ENCODE measurements around the gene ASPHD1. TPM values are rescaled to one million over a fixed set of nuclear protein-coding genes. Genes with fewer than 3 reads are reported as not detected.

Gene ASPHD1
- total and polyA plus RNA-seq, 10 donors, result 0.28 to 1.6 (median 0.77) TPM; not detected in 4

DNA sequence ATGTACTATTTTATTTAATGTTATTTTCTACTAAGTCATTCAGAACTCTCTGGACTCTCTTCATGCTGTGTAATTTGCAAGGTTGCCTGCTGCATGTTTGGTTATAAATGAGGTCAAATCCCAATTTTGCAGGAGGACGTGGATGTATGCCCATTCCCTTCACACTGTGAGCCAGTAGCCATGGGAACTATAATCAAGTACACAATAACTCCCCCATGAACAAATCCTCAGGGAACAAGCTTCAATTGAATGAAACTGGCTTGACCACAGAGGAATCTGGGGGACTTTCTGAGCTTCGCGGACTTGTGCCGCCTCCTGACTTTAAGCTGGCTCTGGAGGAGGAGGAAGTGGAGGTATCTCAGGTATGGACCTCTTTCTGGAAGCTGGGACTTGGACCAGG is 40.4 kb downstream of the ASPHD1 start:
- Histone ChIP-seq H3K4me3 (no peak overlapping the region), H3K36me3 (no peaks in the 10 kb centered on the region), H3K4me1 (peaks cover 0 to 3% (median 0%) of the 10 kb centered on the region in 6 donors), H3K27ac (no peak overlapping the region), H3K27me3 (replicated peaks in 1 of 7) (peaks cover 0 to 19% (median 0%) of the 10 kb centered on the region in 7 donors), H3K9me3 (peaks cover 0 to 5% (median 0%) of the 10 kb centered on the region in 8 donors)
- no peak for DNase-seq
- WGBS, 5 donors, result 75 to 82% (median 78%) methylated on average over 4 of the region's 4 CpGs
- intact Hi-C loops (cut with DNase I; ENCODE audit: low total_unique reads), result no loop called here
- no peak for TF ChIP-seq POLR2A (IDR thresholded peaks at IDR 0.05)
- no peak for TF ChIP-seq POLR2AphosphoS5 (IDR thresholded peaks at IDR 0.05)
- TF ChIP-seq, protein P1, sequence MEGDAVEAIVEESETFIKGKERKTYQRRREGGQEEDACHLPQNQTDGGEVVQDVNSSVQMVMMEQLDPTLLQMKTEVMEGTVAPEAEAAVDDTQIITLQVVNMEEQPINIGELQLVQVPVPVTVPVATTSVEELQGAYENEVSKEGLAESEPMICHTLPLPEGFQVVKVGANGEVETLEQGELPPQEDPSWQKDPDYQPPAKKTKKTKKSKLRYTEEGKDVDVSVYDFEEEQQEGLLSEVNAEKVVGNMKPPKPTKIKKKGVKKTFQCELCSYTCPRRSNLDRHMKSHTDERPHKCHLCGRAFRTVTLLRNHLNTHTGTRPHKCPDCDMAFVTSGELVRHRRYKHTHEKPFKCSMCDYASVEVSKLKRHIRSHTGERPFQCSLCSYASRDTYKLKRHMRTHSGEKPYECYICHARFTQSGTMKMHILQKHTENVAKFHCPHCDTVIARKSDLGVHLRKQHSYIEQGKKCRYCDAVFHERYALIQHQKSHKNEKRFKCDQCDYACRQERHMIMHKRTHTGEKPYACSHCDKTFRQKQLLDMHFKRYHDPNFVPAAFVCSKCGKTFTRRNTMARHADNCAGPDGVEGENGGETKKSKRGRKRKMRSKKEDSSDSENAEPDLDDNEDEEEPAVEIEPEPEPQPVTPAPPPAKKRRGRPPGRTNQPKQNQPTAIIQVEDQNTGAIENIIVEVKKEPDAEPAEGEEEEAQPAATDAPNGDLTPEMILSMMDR (IDR thresholded peaks at IDR 0.05 in 8 of 11, conservative IDR thresholded peaks at IDR 0.05 in 3 of 11), result no peak

DNA sequence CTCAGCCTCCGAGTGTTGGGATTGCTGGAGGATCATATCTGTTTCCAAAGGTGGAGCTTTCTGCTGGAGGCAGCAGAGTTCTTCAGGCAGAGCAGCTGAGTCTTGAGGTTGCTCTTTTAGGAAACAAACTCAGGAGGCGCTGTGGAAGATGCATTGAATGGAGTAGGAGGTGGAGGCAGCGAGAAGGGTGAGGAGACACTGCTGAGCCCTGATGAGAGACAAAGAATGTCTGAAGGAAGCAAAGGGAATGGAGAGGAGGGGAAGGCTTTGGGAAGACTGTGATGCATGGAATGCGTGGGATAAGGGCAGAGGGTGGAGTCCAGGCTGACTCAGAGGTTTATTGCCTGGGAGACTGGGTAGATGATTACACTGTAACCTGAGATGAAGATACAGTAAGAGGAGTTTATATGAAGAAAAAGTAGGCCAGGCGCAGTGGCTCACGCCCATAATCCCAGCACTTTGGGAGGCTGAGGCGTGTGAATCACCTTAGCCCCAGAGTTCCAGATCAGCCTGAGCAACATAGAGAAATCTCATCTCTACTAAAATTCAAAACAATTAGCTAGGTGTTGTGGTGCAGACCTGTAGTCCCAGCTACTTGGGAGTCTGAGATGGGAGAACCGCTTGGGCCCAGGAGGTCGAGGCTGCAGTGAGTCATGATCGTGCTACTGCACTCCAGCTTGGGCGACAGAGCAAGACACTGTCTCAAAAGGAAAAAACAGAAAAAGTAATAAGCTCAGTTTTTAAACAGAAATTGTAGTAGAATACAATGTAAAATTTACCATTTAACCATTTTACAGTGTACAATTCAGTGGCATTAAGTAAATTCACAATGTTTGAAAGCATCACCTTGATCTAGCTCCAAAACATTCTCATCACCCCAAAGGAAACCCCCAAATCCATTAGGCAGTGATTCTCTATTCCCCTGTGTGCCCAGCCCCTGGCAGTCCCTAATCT is 43.8 kb downstream of the ASPHD1 start:
- intact Hi-C loops (cut with DNase I; ENCODE audit: low total_unique reads), result no loop called here
- peaks cover 0 to 3% (median 0%) of the 10 kb centered on the region in 6 donors for H3K4me1 ChIP-seq
- peak overlapping the region in 3 of 8 donors; percentile 5 to 45 (median 27) for H3K27ac ChIP-seq
- 72 to 82% (median 79%) methylated on average over 11 of the region's 11 CpGs for WGBS, 5 donors
- no peak overlapping the region for H3K4me3 ChIP-seq
- DNase-seq, result no peak
- H3K36me3 ChIP-seq, result no peaks in the 10 kb centered on the region
- peaks cover 0 to 14% (median 0%) of the 10 kb centered on the region in 7 donors for H3K27me3 ChIP-seq (replicated peaks in 1 of 7)
- TF ChIP-seq, protein P1 (IDR thresholded peaks at IDR 0.05 in 8 of 11, conservative IDR thresholded peaks at IDR 0.05 in 3 of 11), result no peak
- TF ChIP-seq POLR2AphosphoS5 (IDR thresholded peaks at IDR 0.05) (no peak), POLR2A (IDR thresholded peaks at IDR 0.05) (no peak)
- peaks cover 0 to 5% (median 0%) of the 10 kb centered on the region in 8 donors for H3K9me3 ChIP-seq

DNA sequence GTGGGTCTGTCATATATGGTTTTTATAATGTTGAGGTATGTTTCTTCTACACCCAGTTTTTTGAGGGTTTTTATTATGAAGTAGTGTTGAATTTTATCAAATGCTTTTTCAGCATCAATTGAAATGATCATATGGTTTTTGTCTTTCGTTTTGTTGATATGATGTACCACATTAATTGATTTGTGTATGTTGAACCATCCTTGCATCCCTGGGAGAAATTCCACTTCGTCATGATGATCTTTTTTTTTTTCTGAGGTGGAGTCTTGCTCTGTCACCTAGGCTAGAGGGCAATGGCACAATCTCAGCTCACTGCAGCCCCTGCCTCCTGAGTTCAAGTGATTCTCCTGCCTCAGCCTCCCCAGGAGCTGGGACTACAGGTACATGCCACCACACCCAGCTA is 47.6 kb downstream of the ASPHD1 start:
- peaks cover 0 to 16% (median 8%) of the 10 kb centered on the region in 8 donors for H3K9me3 ChIP-seq
- intact Hi-C loops (cut with DNase I; ENCODE audit: low total_unique reads), result no loop called here
- TF ChIP-seq POLR2AphosphoS5 (IDR thresholded peaks at IDR 0.05), result no peak
- TF ChIP-seq, protein P1 (IDR thresholded peaks at IDR 0.05 in 8 of 11, conservative IDR thresholded peaks at IDR 0.05 in 3 of 11), result no peak
- TF ChIP-seq POLR2A (IDR thresholded peaks at IDR 0.05), result no peak
- no peak overlapping the region for H3K27ac ChIP-seq
- H3K27me3 ChIP-seq (replicated peaks in 1 of 7), result no peaks in the 10 kb centered on the region
- no peak overlapping the region for H3K4me3 ChIP-seq
- 77 to 91% (median 84%) methylated on average over 2 of the region's 2 CpGs for WGBS, 5 donors
- no peaks in the 10 kb centered on the region for H3K36me3 ChIP-seq
- peaks cover 0 to 3% (median 0%) of the 10 kb centered on the region in 6 donors for H3K4me1 ChIP-seq
- DNase-seq, result no peak

Data from spleen (tissue), 11 donors.